Ishikawa (cell line): ENCODE results near the gene PRKACA.

Source experiments
- CREB1 ChIP-seq: IDR thresholded peaks from 2 replicates; pipeline ENCODE4 v1.6.1; 2012; ENCODE audit warnings: low read depth
- NFIC ChIP-seq: IDR thresholded peaks from 2 replicates; pipeline ENCODE4 v1.6.1; 2012
- RAD21 ChIP-seq: IDR thresholded peaks from 2 replicates; pipeline ENCODE4 v1.6.1; 2012; ENCODE audit warnings: low read depth
- ZBTB7A ChIP-seq: IDR thresholded peaks from 2 replicates; pipeline ENCODE4 v1.6.1; 2012; ENCODE audit warnings: low read depth
- TF ChIP-seq, protein P1 (sequence below): IDR thresholded peaks from 2 replicates; pipeline ENCODE4 v1.6.1; 2012

The PRKACA gene

DNA sequence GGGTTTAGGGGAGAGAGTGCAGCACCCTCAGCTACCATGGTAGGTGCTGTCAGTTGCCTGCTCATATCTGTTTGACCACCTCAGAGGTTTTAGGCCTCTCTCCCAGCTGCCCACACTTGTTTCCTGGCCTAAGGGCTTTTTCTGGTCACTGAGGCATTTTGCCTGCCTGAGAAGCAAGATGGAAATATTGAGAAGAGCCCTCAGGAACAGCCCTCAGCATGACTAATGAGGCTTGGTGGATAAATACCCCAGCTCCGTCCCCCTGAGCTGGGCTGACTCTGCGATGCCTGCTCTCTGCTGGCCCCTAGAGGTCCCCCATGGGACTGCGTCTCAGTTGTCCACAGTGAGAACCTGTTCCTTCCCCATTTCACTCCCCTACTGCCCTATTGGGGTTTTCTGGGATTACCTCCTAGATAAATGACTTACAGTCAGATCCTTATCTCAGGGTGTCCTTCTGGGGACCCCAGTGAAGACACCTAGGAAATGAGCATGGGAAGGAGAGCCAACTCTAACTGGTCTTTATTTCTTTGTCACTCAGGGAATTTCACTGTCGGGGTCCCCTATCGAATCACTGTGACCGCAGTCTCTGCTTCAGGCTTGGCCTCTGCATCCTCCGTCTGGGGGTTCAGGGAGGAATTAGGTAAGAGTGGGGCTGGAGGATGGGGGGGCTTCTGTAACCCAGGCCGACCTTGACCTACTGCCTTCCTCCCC, 69.0 kb downstream of the PRKACA start:
- no peak for TF ChIP-seq ZBTB7A
- TF ChIP-seq, protein P1, sequence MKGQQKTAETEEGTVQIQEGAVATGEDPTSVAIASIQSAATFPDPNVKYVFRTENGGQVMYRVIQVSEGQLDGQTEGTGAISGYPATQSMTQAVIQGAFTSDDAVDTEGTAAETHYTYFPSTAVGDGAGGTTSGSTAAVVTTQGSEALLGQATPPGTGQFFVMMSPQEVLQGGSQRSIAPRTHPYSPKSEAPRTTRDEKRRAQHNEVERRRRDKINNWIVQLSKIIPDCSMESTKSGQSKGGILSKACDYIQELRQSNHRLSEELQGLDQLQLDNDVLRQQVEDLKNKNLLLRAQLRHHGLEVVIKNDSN = no peak
- TF ChIP-seq RAD21 = peak; percentile 65
- TF ChIP-seq NFIC = no peak
- no peak for TF ChIP-seq CREB1

DNA sequence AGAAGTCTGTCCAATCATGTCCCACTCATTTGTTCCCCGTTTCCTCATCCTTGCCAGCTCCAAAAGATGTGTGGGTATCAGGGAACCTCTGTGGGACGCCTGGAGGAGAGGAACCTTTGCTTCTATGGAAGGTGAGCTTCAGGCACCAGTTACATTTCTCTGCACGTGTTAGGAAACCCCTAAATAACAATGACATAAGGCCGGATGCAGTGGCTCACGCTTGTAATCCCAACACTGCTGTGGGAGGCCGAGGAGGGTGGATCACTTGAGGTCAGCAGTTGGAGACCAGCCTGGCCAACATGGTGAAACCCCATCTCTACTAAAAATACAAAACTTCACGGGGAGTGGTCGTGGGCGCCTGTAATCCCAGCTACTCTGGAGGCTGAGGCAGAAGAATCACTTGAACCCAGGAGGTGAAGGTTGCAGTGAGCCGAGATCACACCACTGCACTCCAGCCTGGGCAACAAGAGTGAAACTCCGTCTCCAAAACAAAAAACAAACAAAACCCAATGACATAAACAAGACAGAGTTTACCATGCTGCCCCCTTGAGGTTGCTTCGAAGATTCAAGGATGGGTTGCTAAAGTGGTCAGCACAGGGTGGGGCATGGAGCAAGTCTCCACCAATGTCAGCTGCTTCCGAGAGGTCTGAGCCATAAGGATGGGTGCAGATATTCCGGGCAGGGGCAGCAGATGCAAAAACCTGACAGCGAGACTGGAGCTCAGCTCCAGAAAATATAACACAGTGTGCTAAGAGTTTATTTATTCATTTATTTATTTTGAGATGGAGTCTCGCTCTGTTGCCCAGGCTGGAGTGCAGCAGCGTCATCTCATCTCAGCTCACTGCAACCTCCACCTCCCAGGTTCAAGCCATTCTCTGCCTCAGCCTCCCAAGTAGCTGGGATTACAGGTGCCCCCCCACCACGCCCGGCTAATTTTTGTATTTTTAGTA, 74.6 kb downstream of the PRKACA start:
- TF ChIP-seq RAD21 = peak; percentile 43
